K562 (cell line): ENCODE data around the gene WASF2. TPM values are rescaled to one million over a fixed set of nuclear protein-coding genes. Genes with fewer than 3 reads are reported as not detected.

Experiments
- ATAC-seq: fragments of 200-7000 bp; cut with Tn5 transposase; 3 replicates; pipeline ENCODE4 v1.9.1; 2020; ENCODE audit warnings: moderate library complexity
- BruUV-seq: library from RNA; stranded (reverse); fragments of 400-500 nt; replicated peaks from 2 replicates; lab custom pipeline; 2021; lab: Mats Ljungman, UMichigan
- CTCF ChIA-PET: fragments of 300-600 bp; formaldehyde crosslinking; extraction: SDS; loops from one replicate; lab custom pipeline; 2021; ENCODE audit warnings: low intra/inter-chr PET ratio; lab: Yijun Ruan, JAX
- POLR2A ChIA-PET: fragments of 300-600, 350-650 bp; sonication (Branson Sonifier 250); formaldehyde crosslinking; extraction: SDS; loops from one replicate; lab custom pipeline; 2021; ENCODE audit warnings: antibody characterized with exemption, inconsistent platforms; lab: Yijun Ruan, JAX
- DNase-seq, 4 experiments: peaks; one replicate each; pipeline versions ENCODE4 v3.0.0 to v3.0.0-alpha.2; 2011 to 2018; ENCODE audit warnings: low spot score in 3 of 4, mixed read lengths in 3 of 4; ENCODE audit errors: extremely low read depth in 1 of 4
- FAIRE-seq: peaks from 2 replicates; lab custom pipeline; 2011; peaks lifted over from hg19 to GRCh38; lab: Jason Lieb, UNC
- H2AFZ ChIP-seq: 2 replicates; pipeline ENCODE4 v1.6.0; 2011; ENCODE audit warnings: low read depth, low read length, control low read depth, inconsistent platforms
- H3K27ac ChIP-seq: fragments of 200-600 bp; 3 replicates; pipeline ENCODE4 v1.8.0; 2011; ENCODE audit warnings: low read depth, mild to moderate bottlenecking, control low read depth, inconsistent platforms, low read length, moderate library complexity, mixed read lengths; ENCODE audit errors: extremely low read depth
- H3K27me3 ChIP-seq, 2 experiments: fragments of 300-600 bp in 1 of 2; 2 replicates in 1 of 2; 3 replicates in 1 of 2; pipeline versions ENCODE4 v1.6.0 to v1.8.0; 2011; ENCODE audit warnings: inconsistent platforms in 2 of 2, low read length in 2 of 2, mild to moderate bottlenecking in 1 of 2, mixed read lengths in 1 of 2, moderate library complexity in 1 of 2; ENCODE audit not compliant: control insufficient read depth in 2 of 2, insufficient read depth in 2 of 2
- H3K36me3 ChIP-seq: fragments of 300-600 bp; 3 replicates; pipeline ENCODE4 v1.8.0; 2011; ENCODE audit warnings: mild to moderate bottlenecking, low read length, inconsistent platforms; ENCODE audit not compliant: control insufficient read depth, insufficient read depth
- H3K4me1 ChIP-seq, 2 experiments: fragments of 200-600 bp in 1 of 2; replicated peaks in 1 of 2; 2 replicates in 1 of 2; 3 replicates in 1 of 2; pipeline versions ENCODE4 v1.5.1 to v1.8.0; 2011; ENCODE audit warnings: inconsistent platforms in 2 of 2, low read length in 2 of 2, mild to moderate bottlenecking in 1 of 2, mixed read lengths in 1 of 2, moderate library complexity in 1 of 2; ENCODE audit not compliant: control insufficient read depth in 2 of 2, insufficient read depth in 2 of 2
- H3K4me2 ChIP-seq: 2 replicates; pipeline ENCODE4 v1.6.1; 2011; ENCODE audit warnings: low read length, control low read depth, inconsistent platforms, mixed read lengths; ENCODE audit not compliant: insufficient read depth
- H3K4me3 ChIP-seq: fragments of 200-600 bp; sonication (generic), shearing (Covaris generic); 2 replicates; pipeline ENCODE4 v1.5.1; 2016; ENCODE audit warnings: control low read depth, inconsistent platforms
- H3K79me2 ChIP-seq: fragments of 200-600 bp; 3 replicates; pipeline ENCODE4 v1.8.0; 2011; ENCODE audit warnings: low read length, inconsistent platforms; ENCODE audit not compliant: control insufficient read depth, insufficient read depth
- H3K9ac ChIP-seq, 2 experiments: 2 replicates each; pipeline versions ENCODE4 v1.6.0 to v1.6.1; 2011; ENCODE audit warnings: low read depth in 2 of 2, low read length in 2 of 2, control low read depth in 1 of 2, inconsistent platforms in 1 of 2, mild to moderate bottlenecking in 1 of 2, mixed read lengths in 1 of 2; ENCODE audit not compliant: insufficient read depth in 1 of 2
- H3K9me1 ChIP-seq: one replicate; pipeline ENCODE4 v1.6.0; 2011; ENCODE audit warnings: inconsistent platforms, mild to moderate bottlenecking, low read length, moderate library complexity; ENCODE audit not compliant: control insufficient read depth, insufficient read depth
- H3K9me3 ChIP-seq: replicated peaks from 2 replicates; pipeline ENCODE4 v1.5.1; 2011; ENCODE audit warnings: low read depth, low read length, inconsistent platforms; ENCODE audit not compliant: control insufficient read depth, insufficient read depth
- H4K20me1 ChIP-seq: replicated peaks from 2 replicates; pipeline ENCODE4 v1.6.1; 2011; ENCODE audit warnings: low read length, inconsistent platforms, mixed read lengths; ENCODE audit not compliant: control insufficient read depth, insufficient read depth
- ZNF175 ChIP-seq: fragments of 200-800 bp; sonication (Bioruptor generic); IDR thresholded peaks from 2 replicates; pipeline ENCODE4 v1.6.1; 2016; ENCODE audit warnings: low read depth, mild to moderate bottlenecking, missing genetic modification characterization, missing compliant biosample characterization
- ZNF280B ChIP-seq: fragments of 250-450 bp; sonication (Bioruptor Pico); IDR thresholded peaks from 2 replicates; pipeline ENCODE4 v1.5.1; 2021; ENCODE audit warnings: mild to moderate bottlenecking
- ZNF347 ChIP-seq: fragments of 450-650 bp; formaldehyde crosslinking; IDR thresholded peaks from 2 replicates; pipeline ENCODE4 v1.4.0; 2020; ENCODE audit warnings: low read depth, mild to moderate bottlenecking, moderate library complexity
- ZNF639 ChIP-seq, 2 experiments: fragments of 200-800 bp in 1 of 2; sonication (Bioruptor generic) in 1 of 2; sonication (generic) in 1 of 2; formaldehyde crosslinking in 1 of 2; IDR thresholded peaks in 1 of 2; conservative IDR thresholded peaks in 1 of 2; 2 replicates each; pipeline versions ENCODE4 v1.5.0 to v1.6.1; 2016 to 2020; ENCODE audit warnings: missing compliant biosample characterization in 1 of 2, missing genetic modification characterization in 1 of 2, missing genetic modification reagents in 1 of 2
- WGBS: fragments of 100-300 bp; shearing (Covaris generic); methylation state at CpG from one replicate; pipeline ENCODE4 v1.1.6; 2016; ENCODE audit warnings: low coverage, mixed read lengths; ENCODE audit not compliant: insufficient coverage; ENCODE audit errors: missing lambda C conversion rate; 5-methylcytosine and 5-hydroxymethylcytosine counted together
- in situ Hi-C: fragments of 300-500 bp; cut with MboI; formaldehyde crosslinking; loops from 4 replicates; pipeline ENCODE4 v1.15.0; 2018; ENCODE audit warnings: inconsistent platforms, mixed read lengths
- intact Hi-C: fragments of 100-400 bp; cut with micrococcal nuclease; formaldehyde crosslinking; loops from 2 replicates; pipeline ENCODE4 v1.14.2; 2022
- polyA plus RNA-seq, 8 experiments: library from polyadenylated mRNA; depleted of rRNA in 4 of 8; stranded (reverse) in 5 of 8; unstranded in 3 of 8; fragments of >200 nt; fragmentation: Nextera tagmentation in 2 of 8; fragmentation: Illumina TruSeq in 1 of 8; extraction: Ambion mirVana in 2 of 8; extraction: Trizol in 1 of 8; gene quantifications; 2 replicates each; pipeline versions ENCODE4 v1.2.1 to v1.2.3, GENCODE V29; 2011 to 2014; ENCODE audit warnings: inconsistent platforms in 1 of 8, missing spikeins in 1 of 8
- total RNA-seq, 7 experiments: library from RNA; depleted of rRNA in 6 of 7; stranded (reverse); fragments of >200 nt in 6 of 7; fragmentation: Illumina TruSeq in 2 of 7; extraction: Trizol in 2 of 7; gene quantifications; 2 replicates each; pipeline versions ENCODE4 v1.2.1 to v1.2.3, GENCODE V29; 2011 to 2021; ENCODE audit warnings: low replicate concordance in 1 of 7
- TF ChIP-seq, protein P1 (sequence below): fragments of 450-650 bp; IDR thresholded peaks from 2 replicates; pipeline ENCODE4 v1.6.1; 2016; ENCODE audit warnings: mild to moderate bottlenecking

WASF2 gene
- total and polyA plus RNA-seq, 9 of the 15 experiments (the other 6 are each of a cell fraction or from before 2014, with no cell fraction given), result 8.2 to 163 (median 31.2) TPM

DNA sequence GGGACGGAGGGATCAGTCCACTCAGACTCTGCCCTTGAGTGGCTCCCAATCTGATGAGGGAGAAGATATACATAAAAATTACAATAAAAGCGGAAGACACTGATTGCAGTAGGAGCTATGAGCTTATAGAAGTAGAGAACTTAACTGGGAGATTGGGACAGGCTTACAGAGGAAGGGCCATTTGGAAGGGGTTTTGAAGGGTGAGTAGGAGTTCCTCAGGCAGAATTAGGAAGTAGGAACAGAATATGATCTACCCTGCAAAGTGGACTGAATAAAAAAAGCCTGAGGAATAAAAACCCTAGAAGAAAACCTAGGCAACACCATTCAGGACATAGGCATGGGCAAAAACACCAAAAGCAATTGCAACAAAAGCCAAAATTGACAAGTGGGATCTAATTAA, 9.2 kb upstream of the WASF2 start:
- 85% methylated on average over 2 of the region's 2 CpGs for WGBS
- H3K4me1 ChIP-seq, result peaks cover 7 to 10% of the 10 kb centered on the region in 2 experiments; a peak in 3 of 5 replicates

More for the DNA sequence above, 9.2 kb upstream of the WASF2 start:
- TF ChIP-seq ZNF347 (CRISPR knock-in tag) (no peak), ZNF639 (CRISPR knock-in tag; conservative IDR thresholded peaks at IDR 0.05 in 1 of 2, IDR thresholded peaks at IDR 0.05 in 1 of 2) (0 out of 4 replicates have a peak, but pooled peaks of 1 of the 2 experiments have one; percentile 0), ZNF280B (CRISPR knock-in tag) (no peak), ZNF175 (CRISPR knock-in tag) (no peak)
- TF ChIP-seq, protein P1, sequence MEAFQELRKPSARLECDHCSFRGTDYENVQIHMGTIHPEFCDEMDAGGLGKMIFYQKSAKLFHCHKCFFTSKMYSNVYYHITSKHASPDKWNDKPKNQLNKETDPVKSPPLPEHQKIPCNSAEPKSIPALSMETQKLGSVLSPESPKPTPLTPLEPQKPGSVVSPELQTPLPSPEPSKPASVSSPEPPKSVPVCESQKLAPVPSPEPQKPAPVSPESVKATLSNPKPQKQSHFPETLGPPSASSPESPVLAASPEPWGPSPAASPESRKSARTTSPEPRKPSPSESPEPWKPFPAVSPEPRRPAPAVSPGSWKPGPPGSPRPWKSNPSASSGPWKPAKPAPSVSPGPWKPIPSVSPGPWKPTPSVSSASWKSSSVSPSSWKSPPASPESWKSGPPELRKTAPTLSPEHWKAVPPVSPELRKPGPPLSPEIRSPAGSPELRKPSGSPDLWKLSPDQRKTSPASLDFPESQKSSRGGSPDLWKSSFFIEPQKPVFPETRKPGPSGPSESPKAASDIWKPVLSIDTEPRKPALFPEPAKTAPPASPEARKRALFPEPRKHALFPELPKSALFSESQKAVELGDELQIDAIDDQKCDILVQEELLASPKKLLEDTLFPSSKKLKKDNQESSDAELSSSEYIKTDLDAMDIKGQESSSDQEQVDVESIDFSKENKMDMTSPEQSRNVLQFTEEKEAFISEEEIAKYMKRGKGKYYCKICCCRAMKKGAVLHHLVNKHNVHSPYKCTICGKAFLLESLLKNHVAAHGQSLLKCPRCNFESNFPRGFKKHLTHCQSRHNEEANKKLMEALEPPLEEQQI, result no peak
- no peak overlapping the region for H3K4me2 ChIP-seq
- no peak overlapping the region for H3K9ac ChIP-seq
- H3K27ac ChIP-seq, result no peak overlapping the region
- no peaks in the 10 kb centered on the region for H3K9me1 ChIP-seq
- no peak overlapping the region for H3K4me3 ChIP-seq
- H3K36me3 ChIP-seq, result no peaks in the 10 kb centered on the region
- in situ Hi-C loops (no loop called here), intact Hi-C loops (no loop called here)
- H4K20me1 ChIP-seq, result no peaks in the 10 kb centered on the region
- no peaks in the 10 kb centered on the region for H3K79me2 ChIP-seq
- POLR2A ChIA-PET, result interaction anchor here (0.9 to 1.6 kb wide), 4 partner anchors 9 to 45 kb away, joined by 3 to 17 read pairs (median 4); partner anchors contain the start of gene WASF2
- no peaks in the 10 kb centered on the region for H3K9me3 ChIP-seq
- FAIRE-seq (no peak), DNase-seq (no peak), ATAC-seq (no peak)
- H3K27me3 ChIP-seq, result no peaks in the 10 kb centered on the region
- no peak overlapping the region for H2AFZ ChIP-seq
- CTCF ChIA-PET, result no interaction called here
- BruUV-seq, result no TSS peak
